Keratinocyte (primary cell): Measurements from ENCODE around the gene CDH22. TPM values are rescaled to one million over a fixed set of nuclear protein-coding genes. Genes with fewer than 3 reads are reported as not detected.

Experiments
- DNase-seq: peaks from one replicate; pipeline ENCODE4 v3.0.0-alpha.2; 2011; ENCODE audit warnings: low read depth, missing footprints, low spot score
- FAIRE-seq: peaks from 2 replicates; lab custom pipeline; 2011; peaks lifted over from hg19 to GRCh38; lab: Jason Lieb, UNC
- H2AFZ ChIP-seq: 2 replicates; pipeline ENCODE4 v1.6.0; 2012; ENCODE audit warnings: low read length, control low read depth, inconsistent platforms; ENCODE audit not compliant: control insufficient read depth
- H3K27ac ChIP-seq: 2 replicates; pipeline ENCODE4 v1.5.1; 2011; ENCODE audit warnings: low read length; ENCODE audit not compliant: control insufficient read depth, insufficient read depth
- H3K27me3 ChIP-seq: 3 replicates; pipeline ENCODE4 v1.6.0; 2011; ENCODE audit warnings: low read length; ENCODE audit not compliant: control insufficient read depth, insufficient read depth; ENCODE audit errors: extremely low read depth
- H3K36me3 ChIP-seq, 2 experiments: 2 replicates in 1 of 2; 3 replicates in 1 of 2; pipeline ENCODE4 v1.5.1; 2011; ENCODE audit warnings: low read length in 2 of 2, mild to moderate bottlenecking in 1 of 2; ENCODE audit not compliant: control insufficient read depth in 2 of 2, insufficient read depth in 2 of 2; ENCODE audit errors: extremely low read depth in 1 of 2
- H3K4me1 ChIP-seq: 3 replicates; pipeline ENCODE4 v1.5.1; 2011; ENCODE audit warnings: low read length; ENCODE audit not compliant: control insufficient read depth, insufficient read depth; ENCODE audit errors: extremely low read depth
- H3K4me2 ChIP-seq: 3 replicates; pipeline ENCODE4 v1.6.0; 2011; ENCODE audit warnings: low read depth, low read length; ENCODE audit not compliant: control insufficient read depth, insufficient read depth; ENCODE audit errors: extremely low read depth
- H3K4me3 ChIP-seq, 3 experiments: fragments of 200-600 bp in 1 of 3; sonication (generic) in 1 of 3; 2 replicates in 2 of 3; 3 replicates in 1 of 3; pipeline ENCODE4 v1.5.1; 2011 to 2016; ENCODE audit warnings: low read length in 3 of 3, mild to moderate bottlenecking in 3 of 3, control low read depth in 2 of 3, inconsistent platforms in 1 of 3, low read depth in 1 of 3, mixed read lengths in 1 of 3, mixed run types in 1 of 3, moderate library complexity in 1 of 3; ENCODE audit not compliant: control insufficient read depth in 2 of 3, insufficient read depth in 2 of 3; ENCODE audit errors: extremely low read depth in 1 of 3
- H3K79me2 ChIP-seq: 2 replicates; pipeline ENCODE4 v1.6.0; 2012; ENCODE audit warnings: low read length; ENCODE audit not compliant: control insufficient read depth, insufficient read depth
- H3K9ac ChIP-seq: 3 replicates; pipeline ENCODE4 v1.6.0; 2011; ENCODE audit warnings: low read length; ENCODE audit not compliant: control insufficient read depth, insufficient read depth; ENCODE audit errors: extremely low read depth
- H3K9me1 ChIP-seq: 3 replicates; pipeline ENCODE4 v1.6.0; 2011; ENCODE audit warnings: low read length; ENCODE audit not compliant: control insufficient read depth, insufficient read depth; ENCODE audit errors: extremely low read depth
- H3K9me3 ChIP-seq: 2 replicates; pipeline ENCODE4 v1.5.1; 2012; ENCODE audit warnings: low read depth, low read length; ENCODE audit not compliant: control insufficient read depth
- H4K20me1 ChIP-seq: 3 replicates; pipeline ENCODE4 v1.6.0; 2011; ENCODE audit warnings: low read length; ENCODE audit not compliant: control insufficient read depth, insufficient read depth; ENCODE audit errors: extremely low read depth
- CTCF ChIP-seq, 3 experiments: IDR thresholded peaks in 1 of 3; conservative IDR thresholded peaks in 1 of 3; optimal IDR thresholded peaks in 1 of 3; 2 replicates in 2 of 3; 3 replicates in 1 of 3; pipeline versions ENCODE3 to v1.5.1; 2011; ENCODE audit warnings: low read length in 3 of 3, mild to moderate bottlenecking in 3 of 3, moderate library complexity in 2 of 3, control low read depth in 1 of 3, inconsistent platforms in 1 of 3; ENCODE audit not compliant: insufficient read depth in 2 of 3; ENCODE audit errors: extremely low read depth in 1 of 3
- EZH2 ChIP-seq: IDR thresholded peaks from one replicate; pipeline ENCODE4 v1.6.1; 2012; ENCODE audit warnings: inconsistent platforms, mild to moderate bottlenecking, low read length, moderate library complexity
- dilution Hi-C: fragments of 300-500 bp; cut with MboI; formaldehyde crosslinking; loops from one replicate; pipeline ENCODE4 v1.7.0; 2020; ENCODE audit warnings: low sequenced_read_pairs; ENCODE audit not compliant: extremely low pct_ligation_motif_present
- polyA plus RNA-seq, 5 experiments: library from polyadenylated mRNA; depleted of rRNA in 3 of 5; stranded (reverse) in 3 of 5; stranded (forward) in 1 of 5; unstranded in 1 of 5; fragments of >200 nt; gene quantifications; 1 replicate in 1 of 5; 2 replicates in 3 of 5; 3 replicates in 1 of 5; pipeline versions ENCODE4 v1.2.1 to v1.2.3, GENCODE V29; 2011 to 2012; ENCODE audit warnings: missing spikeins in 2 of 5, low read depth in 1 of 5, low replicate concordance in 1 of 5

Gene CDH22
- polyA plus RNA-seq, 1 donor (not counting 4 experiments of a cell fraction or from before 2014, with no cell fraction given), result not detected

- H2AFZ ChIP-seq, result no peak overlapping the region
- H3K9me1 ChIP-seq, result no peaks in the 10 kb centered on the region
- H3K27me3 ChIP-seq, result peaks cover 5% of the 10 kb centered on the region
- H3K9me3 ChIP-seq, result no peaks in the 10 kb centered on the region
- no peaks in the 10 kb centered on the region for H4K20me1 ChIP-seq
- H3K79me2 ChIP-seq, result no peaks in the 10 kb centered on the region
- no peak overlapping the region for H3K9ac ChIP-seq
- H3K27ac ChIP-seq, result no peak overlapping the region
- FAIRE-seq, result no peak
- dilution Hi-C loops, result no loop called here
- no peaks in the 10 kb centered on the region for H3K36me3 ChIP-seq
- no peak for DNase-seq
- H3K4me3 ChIP-seq, result no peak overlapping the region
- no peak overlapping the region for H3K4me2 ChIP-seq
- no peaks in the 10 kb centered on the region for H3K4me1 ChIP-seq
- TF ChIP-seq CTCF (optimal IDR thresholded peaks at IDR 0.05 in 1 of 3, IDR thresholded peaks at IDR 0.05 in 1 of 3, conservative IDR thresholded peaks at IDR 0.05 in 1 of 3; ENCODE audit: extremely low read depth in 1 of 3, insufficient read depth in 2 of 3, low read length in 3 of 3) (no peak), EZH2 (no peak)
These were observed 30.7 kb downstream of the CDH22 start for GRCh38 chr20:46277602-46278001.

GRCh38 chr20:46276531-46276930, 31.8 kb downstream of the CDH22 start:
- Histone ChIP-seq H3K9me1 (no peaks in the 10 kb centered on the region), H3K27ac (no peak overlapping the region), H3K9me3 (no peaks in the 10 kb centered on the region), H3K4me3 (no peak overlapping the region), H4K20me1 (no peaks in the 10 kb centered on the region), H2AFZ (no peak overlapping the region), H3K36me3 (no peaks in the 10 kb centered on the region), H3K27me3 (peaks cover 5% of the 10 kb centered on the region), H3K4me2 (no peak overlapping the region), H3K9ac (no peak overlapping the region), H3K4me1 (no peaks in the 10 kb centered on the region), H3K79me2 (no peaks in the 10 kb centered on the region)
- no peak for TF ChIP-seq CTCF (optimal IDR thresholded peaks at IDR 0.05 in 1 of 3, IDR thresholded peaks at IDR 0.05 in 1 of 3, conservative IDR thresholded peaks at IDR 0.05 in 1 of 3; ENCODE audit: extremely low read depth in 1 of 3, insufficient read depth in 2 of 3, low read length in 3 of 3)
- no peak for TF ChIP-seq EZH2
- dilution Hi-C loops, result no loop called here
- DNase-seq, result no peak
- FAIRE-seq, result no peak
